ENCODE measurements around the gene ARL4D.
A peak's percentile ranks its signal among the peaks of the same experiment; 100 is the strongest.

Gene ARL4D

GRCh38 chr17:43437756-43438155, 39.0 kb downstream of the ARL4D start:
- H3K4me3 ChIP-seq (ENCODE audit: control insufficient read depth, low read depth, low read length), result no peak overlapping the region
- no peak for DNase-seq (ENCODE audit: low read depth)
- TF ChIP-seq, protein P1, sequence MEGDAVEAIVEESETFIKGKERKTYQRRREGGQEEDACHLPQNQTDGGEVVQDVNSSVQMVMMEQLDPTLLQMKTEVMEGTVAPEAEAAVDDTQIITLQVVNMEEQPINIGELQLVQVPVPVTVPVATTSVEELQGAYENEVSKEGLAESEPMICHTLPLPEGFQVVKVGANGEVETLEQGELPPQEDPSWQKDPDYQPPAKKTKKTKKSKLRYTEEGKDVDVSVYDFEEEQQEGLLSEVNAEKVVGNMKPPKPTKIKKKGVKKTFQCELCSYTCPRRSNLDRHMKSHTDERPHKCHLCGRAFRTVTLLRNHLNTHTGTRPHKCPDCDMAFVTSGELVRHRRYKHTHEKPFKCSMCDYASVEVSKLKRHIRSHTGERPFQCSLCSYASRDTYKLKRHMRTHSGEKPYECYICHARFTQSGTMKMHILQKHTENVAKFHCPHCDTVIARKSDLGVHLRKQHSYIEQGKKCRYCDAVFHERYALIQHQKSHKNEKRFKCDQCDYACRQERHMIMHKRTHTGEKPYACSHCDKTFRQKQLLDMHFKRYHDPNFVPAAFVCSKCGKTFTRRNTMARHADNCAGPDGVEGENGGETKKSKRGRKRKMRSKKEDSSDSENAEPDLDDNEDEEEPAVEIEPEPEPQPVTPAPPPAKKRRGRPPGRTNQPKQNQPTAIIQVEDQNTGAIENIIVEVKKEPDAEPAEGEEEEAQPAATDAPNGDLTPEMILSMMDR (conservative IDR thresholded peaks at IDR 0.05; ENCODE audit: control insufficient read depth, insufficient read depth, low read depth, low read length), result no peak

DNA sequence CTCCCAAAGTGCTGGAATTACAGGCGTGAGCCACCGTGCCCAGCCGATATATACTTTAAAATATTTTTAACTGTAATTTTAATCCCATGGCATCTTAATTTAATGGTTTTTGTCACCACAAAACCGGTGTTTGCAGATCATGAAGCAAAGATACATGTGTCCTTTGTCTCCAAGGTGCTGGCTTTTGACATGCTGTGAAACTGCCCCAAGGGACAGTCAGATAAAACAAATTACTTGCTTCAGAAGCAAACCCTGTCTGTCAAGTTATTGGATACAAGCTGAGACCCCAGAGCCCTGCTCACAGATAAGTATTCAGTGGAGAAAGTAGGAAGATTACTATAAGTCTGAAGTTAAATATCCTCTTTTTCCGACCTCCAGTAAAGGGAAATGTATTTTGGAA, 39.8 kb downstream of the ARL4D start:
- H3K4me3 ChIP-seq (ENCODE audit: control insufficient read depth, low read depth, low read length), result no peak overlapping the region
- TF ChIP-seq, protein P1 (conservative IDR thresholded peaks at IDR 0.05; ENCODE audit: control insufficient read depth, insufficient read depth, low read depth, low read length), result no peak
- DNase-seq (ENCODE audit: low read depth), result no peak

DNA sequence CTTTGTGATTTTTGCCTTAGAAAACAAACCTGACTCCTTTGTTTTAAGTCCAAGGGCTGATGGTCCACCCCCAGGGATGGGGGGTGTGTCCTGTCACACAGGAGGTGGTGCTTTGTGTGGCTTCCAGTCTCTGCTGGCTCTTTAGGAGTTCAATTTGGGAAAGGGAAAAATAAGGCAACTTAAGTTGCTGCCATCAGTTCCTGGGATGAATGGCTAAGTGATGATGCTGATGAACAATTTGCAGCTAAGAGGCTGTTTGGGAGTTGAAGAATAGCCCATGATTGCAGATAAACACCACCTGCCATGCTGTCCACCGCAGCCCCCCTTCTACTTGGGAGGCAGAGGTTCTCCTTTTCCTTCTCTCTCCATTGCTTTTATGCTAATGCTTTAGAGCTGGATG, 40.2 kb downstream of the ARL4D start:
- no peak overlapping the region for H3K4me3 ChIP-seq (ENCODE audit: control insufficient read depth, low read depth, low read length)
- TF ChIP-seq, protein P1 (conservative IDR thresholded peaks at IDR 0.05; ENCODE audit: control insufficient read depth, insufficient read depth, low read depth, low read length), result no peak
- DNase-seq (ENCODE audit: low read depth), result no peak

DNA sequence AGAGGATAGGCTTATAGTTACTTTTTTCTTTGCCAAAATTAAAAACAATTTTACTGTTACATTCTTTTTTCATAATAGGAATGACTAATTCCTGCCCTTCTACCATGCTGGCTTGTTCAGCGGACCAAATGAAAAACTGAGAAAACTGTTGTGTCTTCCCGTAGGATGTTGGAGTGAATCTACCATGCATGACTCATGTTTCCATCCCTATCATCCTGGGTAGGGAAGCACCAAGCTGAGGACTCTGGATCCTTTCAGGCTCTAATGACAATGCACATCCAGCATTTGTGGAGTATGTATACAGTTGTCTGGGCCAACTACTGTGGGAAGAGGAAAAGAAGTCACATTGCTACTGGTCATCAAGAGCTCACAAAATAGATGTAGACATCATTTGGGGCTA, 43.9 kb downstream of the ARL4D start:
- H3K4me3 ChIP-seq (ENCODE audit: control insufficient read depth, low read depth, low read length), result no peak overlapping the region
- peak; percentile 81 for DNase-seq (ENCODE audit: low read depth)
- TF ChIP-seq, protein P1 (conservative IDR thresholded peaks at IDR 0.05; ENCODE audit: control insufficient read depth, insufficient read depth, low read depth, low read length), result no peak

- no peak for DNase-seq (ENCODE audit: low read depth)
- TF ChIP-seq, protein P1 (conservative IDR thresholded peaks at IDR 0.05; ENCODE audit: control insufficient read depth, insufficient read depth, low read depth, low read length), result no peak
Observed at GRCh38 chr17:43443381-43443780, 44.6 kb downstream of the ARL4D start.

GRCh38 chr17:43444223-43445008, 45.6 kb downstream of the ARL4D start:
- no peak overlapping the region for H3K4me3 ChIP-seq (ENCODE audit: control insufficient read depth, low read depth, low read length)
- TF ChIP-seq, protein P1 (conservative IDR thresholded peaks at IDR 0.05; ENCODE audit: control insufficient read depth, insufficient read depth, low read depth, low read length), result no peak
- no peak for DNase-seq (ENCODE audit: low read depth)

More at GRCh38 chr17:43443381-43443780, 44.6 kb downstream of the ARL4D start:
- H3K4me3 ChIP-seq (ENCODE audit: control insufficient read depth, low read depth, low read length), result no peak overlapping the region
